Adrenal gland (tissue), 12 donors: Measurements from ENCODE around the gene SPTB. TPM values are rescaled to one million over a fixed set of nuclear protein-coding genes. Genes with fewer than 3 reads are reported as not detected.
"Not testable (repeated sequence)": the region's sequence is repeated elsewhere in the genome, so short reads cannot be mapped to it uniquely, and the experiment has no call there.

Source experiments
- DNase-seq, 7 donors: peaks; one replicate each; pipeline ENCODE4 v3.0.0-alpha.2; 2019 to 2020
- H3K27ac ChIP-seq, 5 donors: fragments of 200-600 bp; sonication (generic) in 4 of 5; 1 replicate in 3 of 5; 2 replicates in 2 of 5; pipeline versions ENCODE4 v1.5.1 to v1.8.0; 2016 to 2020; ENCODE audit warnings: mild to moderate bottlenecking in 1 of 5
- H3K27me3 ChIP-seq: fragments of 200-600 bp; 2 replicates; pipeline ENCODE4 v1.8.0; 2021
- H3K36me3 ChIP-seq, 2 donors: fragments of 200-600 bp; replicated peaks in 1 of 2; 1 replicate in 1 of 2; 2 replicates in 1 of 2; pipeline versions ENCODE4 v1.5.1 to v1.8.0; 2018 to 2022
- H3K4me1 ChIP-seq, 2 donors: fragments of 200-600 bp; replicated peaks in 1 of 2; 1 replicate in 1 of 2; 2 replicates in 1 of 2; pipeline versions ENCODE4 v1.5.1 to v1.8.0; 2018 to 2021
- H3K4me3 ChIP-seq, 4 donors: fragments of 200-600 bp; sonication (generic) in 3 of 4; one replicate each; pipeline ENCODE4 v1.5.1; 2016 to 2018
- H3K9me3 ChIP-seq, 3 donors: fragments of 200-600 bp; sonication (generic) in 1 of 3; replicated peaks in 1 of 3; 1 replicate in 2 of 3; 2 replicates in 1 of 3; pipeline versions ENCODE4 v1.5.1 to v1.8.0; 2016 to 2021
- CTCF ChIP-seq, 6 experiments: fragments of 450-650 bp in 4 of 6; fragments of 200-600 bp in 2 of 6; sonication (generic) in 1 of 6; IDR thresholded peaks; 1 replicate in 5 of 6; 2 replicates in 1 of 6; pipeline versions ENCODE4 v1.5.1 to v1.8.0; 2016 to 2021; ENCODE audit warnings: antibody characterized with exemption in 6 of 6, mild to moderate bottlenecking in 2 of 6, moderate library complexity in 1 of 6
- POLR2A ChIP-seq, 2 donors: fragments of 450-650 bp; IDR thresholded peaks; one replicate each; pipeline ENCODE4 v1.6.1; 2017; ENCODE audit warnings: antibody characterized with exemption in 2 of 2, mild to moderate bottlenecking in 2 of 2, moderate library complexity in 1 of 2
- WGBS, 4 donors: extraction: QIAGEN DNeasy Blood & Tissue Kit in 2 of 4; methylation state at CpG; one replicate each; pipeline versions ENCODE4 v1.1.5 to v1.1.7; 2013 to 2017; 5-methylcytosine and 5-hydroxymethylcytosine counted together
- intact Hi-C, 2 donors: fragments of 100-400 bp; cut with DNase I; formaldehyde crosslinking; loops; one replicate each; pipeline versions ENCODE4 v1.14.1 to v1.15.0; 2022 to 2023
- polyA plus RNA-seq, 3 donors: library from polyadenylated mRNA; stranded (reverse); fragments of 200-250 nt in 2 of 3; fragments of 350-450 nt in 1 of 3; fragmentation: Illumina TruSeq in 1 of 3; extraction: RNeasy Lipid Tissue Mini Kit (QIAGEN cat#74804) in 1 of 3; gene quantifications; one replicate each; pipeline ENCODE4 v1.2.3, GENCODE V29; 2013 to 2014
- total RNA-seq, 9 donors: library from RNA; depleted of rRNA in 4 of 9; stranded (reverse); fragments of >200 nt in 4 of 9; fragments of 120-200 nt in 1 of 9; fragmentation: NEBNext Ultra II Directional in 1 of 9; extraction: Animal tissue kit (Norgen Biotek cat#: 25700) in 1 of 9; gene quantifications; one replicate each; pipeline versions ENCODE4 v1.1.0 to v1.2.4, GENCODE V29; 2013 to 2023
- donor health status: healthy with polysubstance abuse.
- donor health status: Bipolar disorder and iron deficiency.
- donor health status: DM: yes; HTN: yes; CAD: no.
- donor health status: DM: no; HTN: no; CAD: no.
- donor health status: DM: no; HTN: no; CAD: no.
- donor health status: DM: yes; HTN: yes; CAD: no.

The SPTB gene
- total and polyA plus RNA-seq, 12 donors = 0.18 to 14.5 (median 1.2) TPM

DNA sequence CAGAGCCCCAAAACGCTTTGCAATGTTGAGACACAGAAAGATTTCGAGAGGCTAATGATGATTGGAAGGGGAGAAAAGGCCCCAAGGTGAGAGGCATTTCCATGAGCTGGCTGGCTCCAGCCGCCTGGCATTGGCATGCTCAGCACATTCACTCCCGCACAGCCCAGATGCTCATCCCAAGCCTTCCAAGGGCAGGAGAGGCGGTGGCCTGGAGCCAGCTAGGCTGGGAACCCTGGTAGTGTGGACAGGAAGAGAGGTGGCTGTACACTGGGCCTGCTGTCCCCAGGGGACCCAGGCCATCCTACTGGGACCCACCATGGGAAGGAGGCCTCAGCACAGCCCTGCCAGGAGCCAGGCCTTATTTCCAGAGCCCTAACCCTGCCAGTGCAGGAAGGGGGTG, 72.2 kb downstream of the SPTB start:
- no peak overlapping the region for H3K4me3 ChIP-seq
- no peaks in the 10 kb centered on the region for H3K9me3 ChIP-seq
- no peak for TF ChIP-seq CTCF (IDR thresholded peaks at IDR 0.05)
- TF ChIP-seq POLR2A (IDR thresholded peaks at IDR 0.05) = no peak
- intact Hi-C loops = no loop called here
- H3K27me3 ChIP-seq = no peaks in the 10 kb centered on the region
- peaks cover 4 to 16% of the 10 kb centered on the region in 2 donors for H3K4me1 ChIP-seq
- DNase-seq = peak in 4 of 7 donors; percentile 50 to 71 (median 64)
- no peaks in the 10 kb centered on the region for H3K36me3 ChIP-seq
- no peak overlapping the region for H3K27ac ChIP-seq
- 68 to 87% (median 69%) methylated on average over 3 to 5 of the region's 5 CpGs for whole genome bisulfite sequencing, 4 donors

- Histone ChIP-seq H3K4me3 (no peak overlapping the region), H3K27me3 (no peaks in the 10 kb centered on the region), H3K4me1 (peaks cover 4 to 11% of the 10 kb centered on the region in 2 donors), H3K36me3 (no peaks in the 10 kb centered on the region), H3K9me3 (no peaks in the 10 kb centered on the region), H3K27ac (peak overlapping the region in 2 of 5 donors; percentile 6 to 41)
- intact Hi-C loops = no loop called here
- TF ChIP-seq CTCF (IDR thresholded peaks at IDR 0.05) = no peak
- no peak for TF ChIP-seq POLR2A (IDR thresholded peaks at IDR 0.05)
- DNase-seq = no peak
- 80 to 83% (median 82%) methylated on average over 5 to 6 of the region's 6 CpGs for WGBS, 4 donors
Measured at GRCh38 chr14:64806862-64807495, 72.7 kb downstream of the SPTB start.

DNA sequence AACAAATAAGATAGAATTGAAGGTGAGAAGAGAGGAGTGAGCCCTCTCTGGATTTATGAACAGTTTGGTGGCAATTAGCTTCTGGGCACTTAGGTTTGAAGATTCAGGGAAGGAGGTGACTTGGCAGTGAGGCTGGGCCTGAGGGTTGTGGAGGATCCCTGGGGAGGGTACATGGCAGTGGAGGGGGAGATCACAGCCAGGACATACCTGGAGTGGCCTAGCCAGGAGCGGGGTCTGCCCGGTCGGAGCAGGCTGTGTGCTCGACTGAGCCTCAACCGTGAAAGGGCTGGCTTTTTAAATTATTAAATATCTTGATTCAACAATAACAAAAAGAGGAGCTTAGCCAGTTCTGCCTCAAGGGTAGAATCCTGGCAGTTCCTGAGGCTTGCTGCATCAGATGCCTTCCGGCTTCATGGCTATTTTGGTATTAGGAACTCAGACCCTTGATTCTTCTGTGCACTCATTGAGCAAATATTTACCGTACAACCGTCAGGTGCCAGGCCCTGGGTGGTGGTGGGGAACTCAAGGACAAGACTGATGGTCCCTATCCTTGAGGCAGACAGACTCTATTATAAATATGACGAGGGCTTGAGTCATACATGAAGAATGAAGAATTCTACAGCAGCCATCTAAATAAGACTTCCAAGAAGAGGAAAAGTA, 73.4 kb downstream of the SPTB start:
- TF ChIP-seq POLR2A (IDR thresholded peaks at IDR 0.05) (no peak), CTCF (IDR thresholded peaks at IDR 0.05) (no peak)
- Histone ChIP-seq H3K36me3 (no peaks in the 10 kb centered on the region), H3K4me1 (peaks cover under 1 to 4% of the 10 kb centered on the region in 2 donors), H3K27me3 (no peaks in the 10 kb centered on the region), H3K4me3 (no peak overlapping the region), H3K27ac (peak overlapping the region in 3 of 5 donors; percentile 5 to 66 (median 41)), H3K9me3 (no peaks in the 10 kb centered on the region)
- 58 to 72% (median 62%) methylated on average over 9 of the region's 9 CpGs for WGBS, 4 donors
- DNase-seq = peak in 6 of 7 donors; percentile 61 to 74 (median 65)
- intact Hi-C loops = no loop called here

DNA sequence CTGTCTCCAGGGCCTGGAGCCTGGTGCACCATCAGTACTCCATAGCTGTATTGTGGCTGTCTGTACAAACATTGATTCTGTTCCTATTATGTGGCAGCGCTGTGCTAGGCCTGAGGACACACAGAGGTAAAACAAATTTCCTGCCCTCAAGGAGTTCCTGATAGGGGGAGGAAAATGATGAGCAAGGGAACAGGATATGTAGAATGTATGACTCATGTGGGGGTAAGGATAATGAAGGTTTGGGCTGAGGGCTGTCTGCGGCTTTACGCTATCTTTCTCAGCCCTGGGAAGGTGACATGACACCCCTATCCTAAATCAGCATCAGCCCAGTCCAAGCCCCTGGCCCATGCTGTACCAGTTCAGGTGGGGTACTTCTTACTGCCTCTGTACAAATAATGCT, 74.1 kb downstream of the SPTB start:
- H3K4me1 ChIP-seq, H3K27ac ChIP-seq, H3K36me3 ChIP-seq, H3K4me3 ChIP-seq, DNase-seq, intact Hi-C loops, H3K27me3 ChIP-seq, H3K9me3 ChIP-seq: not testable (repeated sequence)
- 89 to 98% (median 93%) methylated on average over 3 of the region's 3 CpGs for WGBS, 4 donors
